Activated gamma-delta T cell treated with Interleukin-2 at 50 U/mL for 16 hours (primary cell): Measurements from ENCODE around the gene SHANK3.
"Not testable (repeated sequence)": the region's sequence is repeated elsewhere in the genome, so short reads cannot be mapped to it uniquely, and the experiment has no call there.

Source experiments
- DNase-seq: peaks from one replicate; pipeline ENCODE4 v3.0.0-alpha.2; 2020

SHANK3 gene

DNA sequence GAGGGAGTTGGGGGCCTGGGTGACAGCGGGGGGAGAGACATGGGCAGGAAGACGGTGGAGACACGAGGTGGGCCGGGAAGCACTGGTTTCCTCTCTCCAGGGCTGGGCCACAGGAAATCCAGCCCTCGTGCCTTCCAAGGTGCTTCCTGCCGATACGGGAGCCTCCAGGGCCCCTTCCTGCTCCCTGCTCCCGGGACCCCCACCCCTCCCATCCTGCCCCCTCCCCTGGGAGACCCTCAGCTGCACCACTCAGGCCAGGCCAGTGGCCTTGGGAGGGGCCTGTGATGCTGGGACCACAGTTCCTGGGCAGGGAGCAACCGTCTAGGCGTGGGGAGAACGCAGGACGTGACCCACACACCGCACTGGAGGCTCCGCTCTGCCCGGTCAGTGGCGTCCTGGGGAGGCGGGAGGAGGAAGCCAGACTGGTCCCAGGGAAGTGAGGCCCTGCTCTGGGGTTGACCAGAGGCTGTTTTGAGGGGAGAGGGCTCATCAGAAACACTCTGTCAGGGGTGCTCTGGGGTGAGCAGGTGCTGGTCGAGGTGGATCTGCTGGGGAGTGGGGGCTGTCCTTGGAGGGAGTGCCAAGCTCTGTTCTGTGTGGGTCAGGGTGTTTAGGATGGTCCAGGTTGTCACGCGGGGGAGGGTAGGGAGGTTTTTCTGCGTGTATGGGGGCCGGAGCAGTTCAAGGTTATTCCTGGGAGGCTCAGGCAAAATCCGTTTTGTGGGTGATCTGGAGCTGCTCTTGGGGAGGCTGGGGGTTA, at the start of gene SHANK3:
Gene SHANK3, plus strand, starts transcription at position 353 of the 760 bp plus-strand sequence.
- no peak for DNase-seq

GRCh38 chr22:50624347-50625130, 48.1 kb upstream of the SHANK3 start:
- DNase-seq: no peak

- no peak for DNase-seq
Measured at GRCh38 chr22:50625131-50625567, 47.5 kb upstream of the SHANK3 start.

GRCh38 chr22:50625568-50626313, 46.9 kb upstream of the SHANK3 start:
- no peak for DNase-seq

DNA sequence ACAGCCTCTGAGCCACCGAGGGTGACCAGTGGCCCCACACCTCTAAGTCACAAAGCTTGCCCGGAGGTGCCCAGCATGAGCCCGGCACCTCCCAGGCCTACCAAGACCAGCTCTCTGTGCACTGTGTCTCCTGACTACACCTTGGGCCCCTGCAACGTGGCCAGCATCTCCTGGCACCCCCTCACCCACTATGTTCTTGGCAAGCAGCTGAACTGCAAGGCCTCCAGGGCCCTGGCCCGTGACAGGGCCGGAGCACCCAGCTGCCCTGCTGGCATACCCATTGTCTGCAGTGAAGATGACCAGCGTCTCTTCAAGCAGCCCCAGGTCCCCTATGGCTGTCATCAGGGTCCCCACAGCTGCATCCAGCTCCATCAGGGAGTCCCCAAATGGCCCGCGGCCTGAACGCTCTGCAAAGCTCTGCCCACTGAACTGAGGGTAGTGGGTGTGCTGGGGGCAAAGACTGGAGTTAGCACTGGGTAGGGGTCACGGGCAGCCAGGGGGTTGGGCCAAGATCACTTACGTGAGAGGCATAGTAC, 46.2 kb upstream of the SHANK3 start:
- no peak for DNase-seq

DNA sequence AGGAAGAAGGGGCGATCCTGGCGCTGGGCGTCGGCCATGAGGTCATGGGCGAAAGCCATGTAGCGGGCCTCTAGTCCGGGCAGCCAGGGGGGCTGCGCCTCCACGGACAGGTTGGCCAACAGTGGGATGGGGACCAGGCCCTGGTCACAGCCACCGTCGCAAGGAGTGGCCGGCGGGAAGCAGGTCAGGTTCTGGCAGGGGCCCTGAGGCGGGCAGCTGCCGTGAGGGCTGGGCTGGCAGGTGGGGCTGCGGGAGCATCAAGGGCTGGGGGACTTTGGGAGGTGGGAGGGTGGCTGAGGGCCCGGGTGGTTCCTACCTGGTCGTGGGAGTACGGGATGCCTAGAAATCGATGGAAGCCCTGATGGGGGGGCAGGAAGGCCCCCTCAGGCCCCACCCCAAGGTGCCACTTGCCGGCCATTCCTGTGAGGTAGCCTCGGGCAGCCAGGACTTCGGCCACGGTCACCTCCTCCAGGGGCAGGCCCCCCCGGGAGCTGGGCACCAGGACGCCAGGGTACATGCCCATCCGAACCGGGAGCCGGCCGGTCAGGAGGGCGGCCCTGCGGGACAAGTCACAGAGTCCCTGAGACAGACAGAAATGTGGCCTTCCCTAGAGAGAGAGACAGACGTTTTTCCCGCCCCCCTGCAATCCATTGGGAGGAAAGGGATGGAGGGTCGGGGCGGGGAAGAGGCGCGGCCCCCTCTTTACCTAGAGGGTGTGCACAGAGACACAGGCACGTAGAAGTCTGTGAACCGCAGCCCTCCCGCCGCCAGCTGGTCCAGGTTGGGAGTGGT, 45.6 kb upstream of the SHANK3 start:
- DNase-seq: no peak

DNA sequence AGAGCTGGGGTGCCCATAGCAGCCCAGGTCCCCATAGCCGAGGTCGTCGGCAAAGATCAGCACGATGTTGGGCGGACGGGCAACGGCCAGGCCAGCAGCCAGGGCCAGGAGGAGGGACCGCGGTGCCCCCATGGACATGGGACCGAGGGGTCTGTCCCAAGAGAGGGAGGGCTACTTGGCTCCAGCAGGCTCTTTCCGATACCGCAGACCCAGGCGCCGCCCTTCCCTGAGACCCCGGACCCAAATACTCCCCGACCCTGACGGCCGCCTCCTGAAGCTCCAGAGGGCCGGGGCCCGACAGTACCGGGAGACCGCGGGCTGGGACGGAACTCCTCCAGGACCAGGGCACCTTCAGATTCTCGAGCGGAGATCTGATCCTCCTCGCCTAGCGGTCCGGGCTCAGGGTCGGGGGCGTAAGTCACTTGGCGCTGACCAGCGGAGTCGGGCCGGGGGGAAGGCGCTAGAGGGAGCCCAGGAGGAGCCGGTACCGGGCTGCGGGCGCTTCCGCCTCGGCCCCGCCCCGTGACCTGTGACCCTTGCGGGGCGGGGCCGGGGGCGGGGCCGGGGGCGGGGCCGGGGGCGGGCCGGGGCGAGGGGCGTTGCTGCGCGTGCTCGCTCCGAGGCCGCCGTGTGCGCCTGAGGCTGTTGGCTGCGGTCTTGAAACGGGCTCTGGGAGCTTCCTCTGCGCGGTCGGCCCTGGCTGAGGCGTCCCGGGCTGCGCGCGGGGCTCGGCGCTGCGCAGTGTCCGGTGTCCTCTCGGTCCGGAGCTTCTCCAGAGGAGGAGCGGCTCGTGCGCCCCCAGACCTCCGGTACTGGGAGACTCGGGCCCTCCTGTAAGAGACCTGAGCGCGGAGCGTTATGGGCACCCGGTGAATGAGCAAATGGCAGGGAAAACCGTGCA, 44.7 kb upstream of the SHANK3 start, which contains the start of gene ARSA:
Gene ARSA, minus strand, starts transcription at position 511 of the 901 bp plus-strand sequence. Its CDS starts 373 bp downstream, at position 138.
- peak; percentile 68 for DNase-seq

DNA sequence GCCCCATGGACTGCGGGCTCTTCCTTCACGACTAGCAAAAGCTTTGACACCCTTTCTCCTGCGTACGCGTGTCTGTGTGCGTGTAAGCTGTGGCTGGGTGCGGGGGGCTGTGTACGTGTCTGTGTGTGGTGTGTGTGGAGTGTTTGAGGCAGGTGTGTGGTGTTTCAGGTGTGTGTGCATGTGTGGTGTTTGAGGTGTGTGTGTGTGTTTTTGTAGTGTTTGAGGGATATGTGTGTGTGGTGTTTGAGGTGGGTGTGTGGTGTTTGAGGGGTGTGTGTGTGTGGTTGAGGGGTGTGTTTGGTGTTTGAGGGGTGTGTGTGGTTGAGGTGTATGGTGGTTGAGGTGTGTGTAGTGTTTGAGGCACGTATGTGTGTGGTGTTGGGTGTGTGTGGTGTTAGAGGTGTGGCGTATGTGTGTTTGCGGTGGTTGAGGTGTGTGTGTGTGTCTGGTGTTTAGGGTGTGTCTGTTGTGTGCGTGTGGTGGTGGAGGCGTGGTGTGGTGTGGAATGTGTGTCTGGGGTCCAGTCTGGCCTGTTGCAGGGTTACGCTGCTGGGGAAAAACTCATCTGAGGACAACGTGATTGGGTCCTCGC, 44.0 kb upstream of the SHANK3 start:
- DNase-seq: peak; percentile 42

DNA sequence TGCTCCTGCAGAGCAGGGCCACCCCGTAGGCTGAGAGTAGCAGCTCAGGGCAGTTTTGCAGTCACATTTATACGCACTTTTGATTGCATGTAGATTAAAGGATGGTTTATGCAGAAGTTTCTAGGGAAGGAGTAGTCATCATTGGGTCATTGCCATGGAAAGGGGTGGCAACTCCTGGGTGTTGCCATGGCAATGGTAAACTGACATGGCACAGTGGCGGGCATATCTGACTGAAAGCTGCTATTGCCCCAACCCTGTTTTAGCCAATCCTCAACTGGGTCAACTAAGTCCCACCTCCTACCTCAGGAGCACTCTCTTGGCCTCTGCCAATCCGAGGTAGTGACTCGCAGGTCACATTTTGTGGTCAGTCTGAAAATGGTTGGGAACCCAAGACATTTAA, 42.2 kb upstream of the SHANK3 start:
- no peak for DNase-seq

- no peak for DNase-seq
Measured at GRCh38 chr22:50633086-50633485, 39.5 kb upstream of the SHANK3 start.

DNA sequence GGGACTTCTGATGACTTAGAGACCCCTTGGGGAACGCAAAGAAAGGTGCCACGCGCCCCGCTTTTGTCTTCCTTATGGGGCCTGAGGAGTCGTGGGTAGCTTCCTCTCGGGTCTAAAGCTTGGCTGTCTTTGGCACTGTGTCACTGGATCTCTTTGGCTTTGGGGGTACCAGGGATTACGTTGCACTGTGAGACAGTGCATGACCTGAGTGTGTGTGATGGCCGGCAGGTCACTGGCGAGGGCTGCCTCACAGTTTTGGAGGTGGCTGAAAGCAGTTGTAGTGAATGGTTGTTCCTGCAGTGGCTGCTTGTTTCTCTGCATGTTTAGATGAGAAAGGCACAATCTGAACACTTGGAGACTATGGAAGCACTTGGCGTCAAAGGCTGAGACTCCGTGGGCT, 38.9 kb upstream of the SHANK3 start:
- no peak for DNase-seq

DNA sequence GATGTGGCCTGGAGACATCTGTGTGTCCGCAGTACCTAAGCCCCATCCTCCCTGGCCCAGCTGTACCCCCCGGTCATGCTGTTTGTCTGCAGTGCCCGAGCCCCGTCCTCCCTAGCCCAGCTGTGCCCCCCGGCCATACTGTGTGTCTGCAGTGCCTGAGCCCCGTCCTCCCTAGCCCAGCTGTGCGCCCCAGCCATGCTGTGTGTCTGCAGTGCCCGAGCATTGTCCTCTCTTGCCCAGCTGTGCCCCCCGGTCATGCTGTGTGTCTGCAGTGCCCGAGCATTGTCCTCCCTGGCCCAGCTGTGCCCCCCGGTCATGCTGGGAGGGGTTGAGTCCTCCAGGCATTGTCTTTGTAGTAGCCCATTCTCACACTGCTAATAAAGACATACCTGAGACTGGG, 37.0 kb upstream of the SHANK3 start:
- DNase-seq: no peak

DNA sequence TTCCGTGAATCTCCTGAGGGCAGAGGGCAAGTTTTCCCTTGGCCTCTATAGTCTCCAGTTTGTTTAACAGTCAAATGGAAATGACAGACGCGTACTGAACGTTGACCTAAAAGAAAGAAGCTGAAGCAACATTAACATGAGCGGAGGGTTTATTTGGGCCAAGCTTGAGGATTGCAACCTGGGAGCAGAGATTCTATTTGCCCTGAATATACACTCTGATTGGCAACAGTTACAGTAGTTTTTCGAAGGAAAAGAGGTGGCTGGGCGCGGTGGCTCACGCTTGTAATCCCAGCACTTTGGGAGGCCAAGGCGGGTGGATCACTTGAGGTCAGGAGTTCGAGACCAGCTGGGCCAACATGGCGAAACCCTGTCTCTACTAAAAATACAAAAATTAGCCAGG, 32.3 kb upstream of the SHANK3 start:
- DNase-seq: not testable (repeated sequence)

GRCh38 chr22:50640857-50641647, 31.6 kb upstream of the SHANK3 start:
- no peak for DNase-seq

GRCh38 chr22:50641696-50642607, 30.7 kb upstream of the SHANK3 start:
- DNase-seq: no peak

DNA sequence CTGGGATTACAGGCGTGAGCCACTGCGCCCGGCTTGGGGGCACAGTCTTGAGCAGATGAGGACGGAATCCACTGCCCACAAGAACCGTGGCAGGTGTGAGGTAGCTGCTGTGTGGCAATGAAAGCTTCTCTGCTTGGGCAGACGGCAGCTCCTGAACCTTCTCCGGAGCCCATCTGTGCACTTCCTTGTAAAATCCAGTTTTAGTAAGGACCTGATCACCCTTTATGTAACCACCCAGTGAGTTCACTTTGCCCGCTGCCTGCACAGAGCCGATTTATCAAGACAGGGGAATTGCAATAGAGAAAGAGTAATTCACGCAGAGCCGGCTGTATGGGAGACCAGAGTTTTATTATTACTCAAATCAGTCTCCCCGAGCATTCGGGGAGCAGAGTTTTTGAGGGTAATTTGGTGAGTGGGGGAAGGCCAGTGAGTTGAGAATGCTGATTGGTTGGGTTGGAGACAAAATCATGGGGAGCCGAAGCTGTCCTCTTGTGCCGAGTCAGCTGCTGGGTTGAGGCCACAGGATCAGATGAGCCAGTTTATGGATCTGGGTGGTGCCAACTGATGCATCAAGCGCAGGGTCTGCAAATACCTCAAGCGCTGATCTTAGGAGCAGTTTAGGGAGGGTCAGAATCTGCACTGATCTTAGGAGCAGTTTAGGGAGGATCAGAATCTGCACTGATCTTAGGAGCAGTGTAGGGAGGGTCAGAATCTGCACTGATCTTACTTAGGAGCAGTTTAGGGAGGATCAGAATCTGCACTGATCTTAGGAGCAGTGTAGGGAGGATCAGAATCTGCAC, 29.4 kb upstream of the SHANK3 start:
- not testable (repeated sequence) for DNase-seq

DNA sequence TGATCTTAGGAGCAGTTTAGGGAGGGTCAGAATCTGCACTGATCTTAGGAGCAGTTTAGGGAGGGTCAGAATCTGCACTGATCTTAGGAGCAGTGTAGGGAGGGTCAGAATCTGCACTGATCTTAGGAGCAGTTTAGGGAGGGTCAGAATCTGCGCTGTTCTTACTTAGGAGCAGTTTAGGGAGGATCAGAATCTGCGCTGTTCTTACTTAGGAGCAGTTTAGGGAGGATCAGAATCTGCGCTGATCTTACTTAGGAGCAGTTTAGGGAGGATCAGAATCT, 28.9 kb upstream of the SHANK3 start:
- DNase-seq: not testable (repeated sequence)

- no peak for DNase-seq
Measured at GRCh38 chr22:50653256-50653655, 19.4 kb upstream of the SHANK3 start.
